Activated naive CD8-positive, alpha-beta T cell treated with anti-CD3 and anti-CD28 coated beads, Interleukin-2, amount 50 U/mL, for 16 hours (primary cell): ENCODE results near the gene DNAH2.

Experiments used
- DNase-seq: peaks from one replicate; pipeline ENCODE4 v3.0.0-alpha.2; 2020; ENCODE audit warnings: low read depth, low spot score

Gene DNAH2

GRCh38 chr17:7818746-7819645 is 101.5 kb downstream of the DNAH2 start:
- DNase-seq = no peak

DNA sequence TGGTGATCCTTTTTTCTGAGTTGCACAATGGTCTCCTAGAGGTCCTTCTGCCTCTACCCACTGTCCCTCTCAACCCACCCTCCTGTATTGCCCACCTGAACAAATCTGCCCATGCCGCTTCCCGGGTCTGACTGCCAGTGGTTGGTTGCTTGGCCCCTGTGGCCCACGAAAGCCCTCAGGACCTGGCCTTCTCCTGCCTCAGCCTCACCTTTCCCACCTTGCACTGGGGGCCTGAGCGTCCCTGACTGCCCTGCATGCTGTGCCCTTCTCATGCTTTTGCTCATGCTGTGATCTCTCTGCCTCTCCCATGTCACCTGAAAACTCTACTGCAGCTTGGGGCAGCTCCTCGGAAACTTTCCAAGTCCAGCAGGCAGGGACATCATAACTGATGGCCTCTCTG is 102.7 kb downstream of the DNAH2 start:
- no peak for DNase-seq

GRCh38 chr17:7822126-7822525 is 104.6 kb downstream of the DNAH2 start:
- no peak for DNase-seq

GRCh38 chr17:7823581-7824001 is 106.0 kb downstream of the DNAH2 start:
- DNase-seq = no peak

DNA sequence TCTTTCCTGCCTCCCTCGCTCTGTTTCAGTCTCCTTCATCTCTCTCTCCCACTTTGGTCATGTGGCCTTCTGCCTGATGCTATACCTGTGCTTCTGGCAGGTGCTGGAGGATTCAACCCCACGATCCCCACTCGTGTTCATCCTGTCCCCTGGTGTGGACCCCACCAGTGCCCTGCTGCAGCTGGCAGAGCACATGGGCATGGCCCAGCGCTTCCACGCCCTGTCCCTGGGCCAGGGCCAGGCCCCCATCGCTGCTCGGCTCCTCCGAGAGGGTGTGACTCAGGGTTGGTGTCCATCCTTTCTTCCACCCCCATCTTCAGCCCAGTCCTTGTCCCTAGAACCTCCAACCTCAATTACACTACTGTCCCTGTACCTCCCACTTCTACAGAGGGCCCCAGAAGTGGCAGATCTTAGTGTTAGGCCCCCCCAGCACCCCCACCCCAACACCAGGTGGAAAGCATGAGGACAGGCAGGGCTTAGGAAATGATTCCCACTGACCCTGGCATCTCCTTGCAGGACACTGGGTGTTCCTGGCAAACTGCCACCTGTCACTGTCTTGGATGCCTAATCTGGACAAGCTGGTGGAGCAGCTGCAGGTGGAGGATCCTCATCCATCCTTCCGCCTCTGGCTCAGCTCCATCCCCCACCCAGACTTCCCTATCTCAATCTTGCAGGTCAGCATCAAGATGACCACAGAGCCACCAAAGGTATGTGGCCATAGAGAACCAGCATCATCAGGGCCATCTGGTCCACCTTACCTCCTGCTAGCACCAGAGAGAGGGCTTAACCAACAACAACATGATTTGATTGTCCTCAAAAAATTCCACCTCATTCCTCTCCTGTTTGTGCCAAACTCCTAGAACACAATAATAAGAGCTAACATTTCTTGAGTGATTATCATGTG is 106.7 kb downstream of the DNAH2 start:
- no peak for DNase-seq

DNA sequence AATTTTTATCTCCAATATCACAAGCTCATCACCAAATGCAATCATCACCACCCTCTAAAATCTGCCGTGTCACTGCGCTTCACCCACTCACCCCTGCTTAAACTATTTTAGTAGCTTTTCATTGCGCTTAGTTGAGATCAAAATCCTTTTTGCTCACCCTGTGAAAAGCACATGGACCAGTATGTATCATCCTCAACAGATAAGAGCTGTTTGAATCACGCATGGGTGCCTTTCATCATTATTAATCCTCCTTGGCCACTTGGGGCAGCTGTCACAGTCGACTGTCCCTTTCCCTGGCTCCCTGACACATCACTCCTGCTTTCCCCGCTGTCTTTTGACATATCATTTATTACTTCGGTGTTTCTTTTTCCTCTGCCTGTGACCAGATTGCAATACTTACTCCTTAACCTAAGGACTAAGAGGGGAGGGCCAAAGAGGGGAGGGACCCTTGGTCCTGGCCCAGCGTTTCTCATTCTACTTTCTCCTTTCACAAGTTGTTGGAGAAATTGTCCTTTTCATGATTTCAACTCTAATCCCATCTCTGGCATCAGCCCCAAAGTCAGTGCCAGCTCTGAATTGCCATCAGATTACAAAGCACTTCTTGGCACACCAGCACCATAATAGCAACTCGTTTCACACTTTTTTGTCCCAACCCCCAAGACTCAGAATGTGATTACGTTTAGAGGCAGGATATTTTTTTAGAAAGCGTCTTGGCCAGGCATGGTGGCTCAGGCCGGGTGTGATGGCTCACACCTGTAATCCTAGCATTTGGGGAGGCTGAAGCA is 107.9 kb downstream of the DNAH2 start:
- no peak for DNase-seq

GRCh38 chr17:7830616-7831015 is 113.1 kb downstream of the DNAH2 start:
- DNase-seq = no peak

DNA sequence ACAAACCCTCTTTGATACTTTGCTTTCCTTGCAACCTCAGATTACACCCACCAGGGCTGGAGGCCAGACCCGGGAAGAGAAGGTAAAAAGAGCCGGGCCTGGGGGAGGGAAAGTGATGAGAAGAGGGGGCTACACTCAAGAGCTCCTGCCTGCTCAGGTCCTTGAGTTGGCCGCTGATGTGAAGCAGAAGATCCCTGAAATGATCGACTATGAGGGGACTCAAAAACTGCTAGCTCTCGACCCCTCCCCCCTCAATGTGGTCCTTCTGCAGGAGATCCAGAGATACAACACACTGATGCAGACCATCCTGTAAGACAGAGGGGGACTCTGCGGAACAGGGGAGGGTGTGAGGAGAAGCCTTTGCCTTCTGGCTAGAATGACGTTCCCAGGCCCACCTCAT is 113.7 kb downstream of the DNAH2 start:
- DNase-seq = no peak

- DNase-seq = no peak
Observed at GRCh38 chr17:7832431-7832830, 114.9 kb downstream of the DNAH2 start.

- DNase-seq = no peak
Observed at GRCh38 chr17:7833011-7833794, 115.7 kb downstream of the DNAH2 start.

- DNase-seq = peak; percentile 71
Observed at GRCh38 chr17:7833795-7834541, 116.4 kb downstream of the DNAH2 start, which contains the start of gene KDM6B. KDM6B (plus strand) TSS chr17:7834217; CDS start chr17:7845555, 11,338 bp downstream.

- no peak for DNase-seq
Observed at GRCh38 chr17:7834542-7834956, 117.0 kb downstream of the DNAH2 start.

GRCh38 chr17:7834957-7835813 is 117.6 kb downstream of the DNAH2 start:
- peak; percentile 84 for DNase-seq

GRCh38 chr17:7835814-7836595 is 118.5 kb downstream of the DNAH2 start:
- no peak for DNase-seq

GRCh38 chr17:7836596-7837407 is 119.3 kb downstream of the DNAH2 start:
- DNase-seq = no peak

DNA sequence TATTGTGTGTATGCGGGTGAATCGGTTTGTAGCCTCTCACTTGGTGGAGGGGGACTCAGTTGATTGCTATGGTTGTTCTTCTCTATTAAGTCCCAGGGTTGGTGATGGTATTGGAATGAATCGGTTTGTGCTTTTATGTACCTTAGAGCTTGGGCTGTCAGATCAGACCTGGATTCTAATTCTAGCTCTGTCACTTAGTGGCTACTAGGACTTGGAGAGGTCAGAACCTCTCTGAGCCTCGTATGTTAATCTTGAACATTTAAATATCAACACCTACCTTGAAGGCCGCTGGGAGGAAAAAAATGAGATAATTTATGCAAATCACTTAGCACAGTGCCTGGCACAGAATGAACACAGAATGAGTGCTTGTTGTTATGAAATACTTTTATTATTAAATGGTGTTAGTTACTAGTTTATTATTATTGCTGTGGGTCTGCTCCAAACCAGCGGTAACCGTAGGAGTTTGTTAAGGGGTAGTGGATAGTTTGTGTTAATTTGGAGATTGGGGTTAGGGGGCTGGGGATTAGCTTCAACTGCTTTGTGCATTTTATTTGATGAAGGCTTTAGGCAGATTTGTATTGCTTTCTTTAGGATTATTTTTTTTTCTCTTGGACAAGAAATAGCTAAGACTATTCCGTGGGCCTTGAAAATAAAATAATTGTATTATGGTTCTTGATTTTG is 120.0 kb downstream of the DNAH2 start:
- no peak for DNase-seq
